ENCODE results near the gene CHST8.
"Not testable (repeated sequence)": the region's sequence is repeated elsewhere in the genome, so short reads cannot be mapped to it uniquely, and the experiment has no call there.

CHST8 gene

DNA sequence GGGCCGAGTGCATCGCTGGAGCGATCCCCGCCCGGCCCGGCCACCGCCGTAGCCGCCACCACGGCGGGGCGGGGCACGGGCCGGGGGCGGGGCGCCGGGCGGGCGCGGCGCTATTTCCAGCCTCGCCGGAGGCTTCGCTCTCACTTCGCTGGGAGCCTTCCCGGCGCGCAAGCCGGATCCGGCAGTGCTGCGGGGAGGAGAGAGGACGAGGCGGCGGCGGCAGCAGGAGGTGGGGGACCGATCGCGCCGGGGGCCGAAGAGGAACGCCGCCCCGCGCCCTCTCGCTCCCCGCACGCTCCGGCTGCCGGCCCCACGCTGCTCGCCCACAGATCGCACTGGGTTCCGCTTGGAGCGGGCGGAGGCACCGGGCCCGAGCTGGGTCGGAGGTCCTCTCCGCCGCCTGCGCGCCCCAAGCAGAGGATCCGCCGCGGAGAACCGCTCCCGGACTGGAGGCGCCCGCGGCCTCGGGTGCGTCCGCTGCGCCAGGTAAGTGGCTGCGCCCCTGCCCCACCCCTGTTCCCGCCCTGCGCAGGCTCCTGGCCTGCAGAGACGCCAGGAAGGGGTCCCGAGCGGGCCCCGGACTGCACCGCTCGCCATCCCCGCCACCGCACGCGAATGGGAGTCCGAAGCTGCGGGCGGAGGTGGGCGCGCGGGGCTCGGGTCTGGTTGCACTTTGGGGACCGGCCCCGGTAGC, at the start of gene CHST8:
Gene CHST8 (plus strand): TSS at position 143 of the 694 bp plus-strand sequence. CDS start 67,309 bp downstream, outside the sequence.
- DNase-seq, result peak; percentile 40

- DNase-seq, result no peak
Observed at GRCh38 chr19:33572929-33573328, 48.8 kb upstream of the CHST8 start.

- no peak for DNase-seq
Observed at GRCh38 chr19:33574824-33575223, 46.9 kb upstream of the CHST8 start.

DNA sequence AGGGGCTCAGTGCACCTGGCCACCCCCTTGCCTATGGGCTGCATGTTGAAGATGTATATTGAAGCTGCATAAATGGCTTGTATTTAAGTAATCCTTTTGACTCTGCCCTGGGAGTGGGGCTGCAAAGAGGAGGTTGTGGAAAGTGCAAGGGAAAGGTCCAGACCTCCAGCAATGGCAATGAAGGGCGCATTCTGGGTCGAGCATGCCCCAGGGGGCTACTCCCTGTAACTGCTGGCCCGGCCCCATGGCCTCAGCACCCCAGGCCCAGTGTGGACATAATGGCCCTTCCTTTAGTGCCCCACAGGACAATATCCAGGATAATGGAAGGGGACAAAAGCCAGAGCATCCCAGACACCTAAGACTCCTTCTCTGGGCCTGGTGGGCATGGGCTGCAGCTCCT, 43.1 kb upstream of the CHST8 start:
- DNase-seq, result no peak

GRCh38 chr19:33580026-33580644, 41.6 kb upstream of the CHST8 start:
- no peak for DNase-seq

DNA sequence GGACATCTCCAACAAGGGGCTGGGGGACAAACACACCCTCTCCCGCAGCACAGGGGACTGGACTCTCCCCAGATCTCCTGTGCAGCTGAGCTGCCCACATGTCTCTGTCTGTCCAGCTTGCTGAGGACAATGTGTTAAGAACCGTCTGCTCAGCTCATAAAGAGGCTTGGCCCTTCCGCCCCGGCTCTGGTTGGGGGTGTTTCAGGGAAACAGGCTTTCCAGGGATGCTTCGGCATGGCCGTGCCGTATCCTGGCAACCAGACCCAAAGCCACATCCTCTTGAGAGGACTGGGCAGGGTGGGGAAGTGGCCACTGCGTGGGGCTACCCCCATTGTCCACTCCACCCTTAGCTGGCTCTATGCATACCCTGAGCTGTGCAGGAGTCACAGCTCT, 41.1 kb upstream of the CHST8 start:
- no peak for DNase-seq

- DNase-seq, result no peak
Observed at GRCh38 chr19:33582914-33583313, 38.8 kb upstream of the CHST8 start.

GRCh38 chr19:33587150-33587549, 34.6 kb upstream of the CHST8 start:
- no peak for DNase-seq

DNA sequence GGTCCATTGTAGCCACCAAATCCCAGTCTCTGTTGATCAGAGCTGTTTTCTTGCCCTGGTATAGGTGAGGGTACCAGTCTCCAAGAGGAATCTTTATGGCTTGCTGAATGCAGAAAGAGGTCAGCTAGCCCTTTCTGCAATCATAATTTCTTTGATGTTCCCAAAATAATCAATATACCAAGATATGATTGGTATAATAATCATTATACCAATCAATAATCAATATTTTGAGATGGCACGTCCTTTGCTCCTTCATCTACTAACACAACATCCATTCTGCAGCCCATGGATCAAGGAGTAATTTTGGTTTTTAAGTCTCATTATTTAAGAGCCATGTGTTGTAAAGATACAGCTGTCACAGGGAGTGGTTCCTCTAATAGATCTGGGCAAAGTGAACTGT, 31.5 kb upstream of the CHST8 start:
- DNase-seq, result no peak

DNA sequence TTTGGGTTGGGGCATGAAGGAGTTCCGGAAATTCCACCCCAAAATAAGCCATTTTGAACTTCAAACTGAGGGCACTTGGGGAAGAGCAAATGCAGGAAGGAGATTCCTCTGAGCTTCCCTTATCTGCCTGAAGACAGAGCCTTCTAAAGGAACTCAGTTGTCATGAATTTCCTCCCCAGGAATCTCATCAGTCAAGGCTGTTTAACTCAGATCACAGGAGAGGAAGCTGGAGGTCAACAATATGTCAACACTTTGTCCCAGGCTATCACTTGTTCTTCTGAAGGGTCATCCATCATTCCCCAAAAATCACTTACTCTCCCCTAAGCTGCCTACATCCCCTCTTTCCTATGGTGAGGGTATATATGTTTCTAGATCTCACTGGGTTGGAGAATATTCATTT, 26.0 kb upstream of the CHST8 start:
- no peak for DNase-seq

DNA sequence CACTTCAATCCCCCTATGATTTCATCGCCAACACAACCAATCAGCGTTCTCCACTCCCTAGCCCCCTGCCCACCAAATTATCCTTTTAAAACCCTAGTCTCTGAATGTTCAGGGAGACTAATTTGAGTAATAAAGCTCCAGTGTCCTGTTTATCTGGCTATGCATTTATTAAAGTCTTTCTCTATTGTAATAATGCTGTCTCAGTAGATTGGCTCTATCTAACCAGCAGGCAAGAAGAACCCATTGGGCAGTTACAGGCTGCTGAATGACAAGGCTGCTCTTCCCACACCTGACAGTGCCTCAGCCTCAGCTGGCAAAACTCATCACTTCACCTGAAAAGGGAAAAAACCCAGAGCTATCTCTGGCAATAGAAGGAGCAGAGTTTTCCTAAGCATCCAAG, 20.2 kb upstream of the CHST8 start:
- no peak for DNase-seq

- DNase-seq, result no peak
Observed at GRCh38 chr19:33602576-33603204, 19.1 kb upstream of the CHST8 start.

DNA sequence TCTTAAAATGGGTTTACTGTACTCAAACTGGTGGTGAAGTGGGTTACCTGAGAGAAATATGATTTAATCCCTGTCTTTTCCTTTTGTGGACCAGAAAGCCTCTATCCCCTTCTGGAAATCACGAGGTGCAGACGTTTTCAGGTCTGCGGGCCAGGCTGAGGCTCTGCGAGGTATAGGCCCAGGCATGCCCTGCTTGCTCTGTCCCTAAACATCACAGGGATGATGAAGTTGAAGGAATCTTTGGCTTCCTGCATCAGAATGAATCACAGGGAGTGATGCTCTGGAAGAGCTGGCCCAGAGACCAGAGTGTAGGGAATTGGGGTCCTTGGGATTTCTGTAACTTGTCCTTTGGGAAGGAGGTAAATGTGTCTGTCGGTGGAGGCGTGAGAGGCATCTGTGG, 18.4 kb upstream of the CHST8 start:
- DNase-seq, result no peak

DNA sequence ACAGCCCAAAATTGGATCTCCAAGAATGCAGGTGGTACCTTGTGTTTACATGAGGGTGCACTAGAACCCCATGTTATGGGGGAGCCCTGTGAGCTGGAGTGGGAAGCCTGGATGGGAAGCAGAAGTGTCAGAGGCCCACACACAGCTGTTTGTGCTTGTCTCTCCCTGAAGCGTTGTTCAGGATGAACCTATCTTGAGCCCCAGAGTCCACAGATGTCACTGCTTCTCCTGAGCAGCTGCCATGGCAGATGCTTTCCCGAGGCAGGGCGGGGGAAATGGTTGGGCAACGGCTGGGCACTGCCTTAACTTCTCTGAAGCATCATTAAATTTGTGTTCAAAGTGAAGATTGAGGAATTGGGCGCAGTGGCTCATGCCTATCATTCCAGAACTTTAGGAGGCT, 17.1 kb upstream of the CHST8 start:
- DNase-seq, result no peak

DNA sequence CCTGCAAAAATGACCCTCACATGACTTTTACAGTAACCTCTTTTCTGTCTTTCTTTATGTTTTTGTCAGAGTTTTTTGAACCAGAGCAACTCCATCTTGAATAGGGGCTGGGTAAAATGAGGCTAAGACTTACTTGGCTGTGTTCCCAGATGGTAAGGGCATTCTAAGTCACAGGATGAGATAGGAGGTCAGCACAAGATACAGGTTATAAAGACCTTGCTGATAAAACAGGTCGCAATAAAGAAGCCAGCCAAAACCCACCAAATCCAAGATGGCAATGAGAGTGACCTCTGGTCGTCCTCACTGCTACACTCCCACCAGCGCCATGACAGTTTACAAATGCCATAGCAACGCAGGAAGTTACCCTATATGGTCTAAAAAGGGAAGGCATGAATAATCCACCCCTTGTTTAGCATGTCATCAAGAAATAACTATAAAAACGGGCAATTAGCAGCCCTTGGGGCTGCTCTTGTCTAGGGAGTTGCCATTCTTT, 15.9 kb upstream of the CHST8 start:
- DNase-seq, result not testable (repeated sequence)

GRCh38 chr19:33606556-33606955, 15.2 kb upstream of the CHST8 start:
- DNase-seq, result no peak

- DNase-seq, result no peak
Observed at GRCh38 chr19:33609353-33609752, 12.4 kb upstream of the CHST8 start.

DNA sequence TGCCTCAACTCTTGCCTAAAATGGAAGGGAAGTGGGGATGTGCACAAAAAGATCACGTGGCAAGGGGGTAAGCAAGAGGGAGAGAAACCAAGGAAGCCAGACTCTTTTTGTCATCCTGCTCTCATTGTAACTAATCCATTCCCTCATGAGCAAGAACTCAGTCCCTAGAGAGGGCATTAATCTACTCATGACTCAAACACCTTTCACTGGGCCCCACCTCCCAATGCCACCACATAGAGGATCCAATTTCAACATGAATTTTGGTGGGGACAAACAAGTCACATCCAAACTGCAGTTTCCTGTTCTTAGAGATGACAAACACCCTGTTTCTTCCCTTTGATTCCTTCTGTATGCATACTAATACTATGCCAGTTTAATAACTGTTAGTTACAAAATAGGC, 11.2 kb upstream of the CHST8 start:
- no peak for DNase-seq

GRCh38 chr19:33612928-33613619, 8.7 kb upstream of the CHST8 start:
- no peak for DNase-seq

- DNase-seq, result no peak
Observed at GRCh38 chr19:33613620-33614000, 8.1 kb upstream of the CHST8 start.

DNA sequence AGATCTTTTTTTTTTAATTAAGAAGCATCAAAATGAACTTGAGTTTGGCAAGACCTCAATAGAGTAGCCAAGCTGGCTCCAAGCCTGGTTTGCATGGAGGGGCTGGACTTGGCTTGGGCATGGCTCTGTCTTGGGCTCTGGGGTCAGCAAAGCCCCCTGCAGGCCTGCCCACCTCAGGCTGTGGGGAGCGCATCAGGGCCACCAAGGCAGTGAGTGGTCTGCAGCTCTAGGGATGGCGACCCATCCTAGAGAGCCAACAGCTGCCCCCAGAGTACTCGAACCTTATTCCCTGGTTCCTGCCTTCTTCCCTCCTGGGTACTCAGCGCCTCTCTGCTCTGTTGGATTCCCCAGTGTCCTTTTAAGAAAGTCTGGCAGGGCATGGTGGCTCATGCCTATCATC, 5.4 kb upstream of the CHST8 start:
- no peak for DNase-seq

GRCh38 chr19:33616857-33617256, 4.9 kb upstream of the CHST8 start:
- no peak for DNase-seq

GRCh38 chr19:33618363-33618762, 3.4 kb upstream of the CHST8 start:
- DNase-seq, result not testable (repeated sequence)

DNA sequence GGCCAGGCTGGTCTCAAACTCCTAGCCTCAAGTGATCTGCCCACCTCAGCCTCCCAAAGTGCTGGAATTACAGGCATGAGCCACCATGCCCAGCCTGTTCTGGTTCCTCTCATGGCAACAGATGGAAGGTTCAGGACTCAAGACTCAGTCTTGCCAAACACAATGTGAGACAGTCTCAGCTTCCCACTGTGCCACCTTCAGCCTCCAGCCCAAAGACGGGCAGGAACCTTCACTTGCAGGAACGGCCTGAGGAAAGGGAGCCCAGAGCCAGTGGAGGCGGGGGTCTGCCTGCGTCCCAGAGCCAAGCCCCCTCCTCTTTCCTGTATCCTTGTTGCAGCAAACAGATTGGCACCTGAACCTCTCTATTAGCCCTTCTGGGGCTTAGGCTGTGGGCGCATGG, 2.9 kb upstream of the CHST8 start:
- DNase-seq, result no peak

Data from NCI-H526 treated with DMSO at 0.1 percent for 48 hours (cell line).